Parathyroid adenoma (tissue), 2 donors: ENCODE measurements around the gene KLHL3.

ENCODE experiments used
- H2AFZ ChIP-seq: fragments of 300-600 bp; sonication (generic); one replicate; pipeline ENCODE4 v1.7.0; 2017; ENCODE audit warnings: antibody characterized with exemption, mild to moderate bottlenecking
- H3K27ac ChIP-seq: fragments of 300-600 bp; sonication (generic); one replicate; pipeline ENCODE4 v1.7.0; 2017
- H3K27me3 ChIP-seq: fragments of 300-600 bp; sonication (generic); one replicate; pipeline ENCODE4 v1.7.0; 2017; ENCODE audit warnings: low read length; ENCODE audit not compliant: control insufficient read depth, insufficient read depth
- H3K36me3 ChIP-seq: fragments of 300-600 bp; sonication (generic); one replicate; pipeline ENCODE4 v1.7.0; 2017; ENCODE audit warnings: low read length; ENCODE audit not compliant: control insufficient read depth, insufficient read depth
- H3K4me1 ChIP-seq: fragments of 300-600 bp; sonication (generic); one replicate; pipeline ENCODE4 v1.7.0; 2017; ENCODE audit warnings: control low read depth
- H3K4me2 ChIP-seq: fragments of 300-600 bp; sonication (generic); one replicate; pipeline ENCODE4 v1.7.0; 2017; ENCODE audit warnings: low read length
- H3K4me3 ChIP-seq: fragments of 300-600 bp; sonication (generic); one replicate; pipeline ENCODE4 v1.7.0; 2017; ENCODE audit warnings: low read depth, low read length
- H3K79me2 ChIP-seq: fragments of 300-600 bp; sonication (generic); one replicate; pipeline ENCODE4 v1.7.0; 2017; ENCODE audit warnings: control low read depth
- H3K9ac ChIP-seq: fragments of 300-600 bp; sonication (generic); one replicate; pipeline ENCODE4 v1.7.0; 2017; ENCODE audit warnings: mild to moderate bottlenecking
- H3K9me3 ChIP-seq: fragments of 300-600 bp; sonication (generic); one replicate; pipeline ENCODE4 v1.7.0; 2017; ENCODE audit warnings: low read length; ENCODE audit not compliant: control insufficient read depth
- TF ChIP-seq, protein P1 (sequence below): fragments of 300-600 bp; sonication (generic); IDR thresholded peaks from one replicate; pipeline ENCODE4 v1.7.0; 2017; ENCODE audit warnings: antibody characterized with exemption, mild to moderate bottlenecking
- donor health status: primary hyperparathyroidism.

The KLHL3 gene

GRCh38 chr5:137758121-137758520, 22.2 kb upstream of the KLHL3 start:
- Histone ChIP-seq H3K4me2 (no peak overlapping the region), H3K36me3 (no peaks in the 10 kb centered on the region), H3K79me2 (peaks cover 5% of the 10 kb centered on the region), H3K27ac (no peak overlapping the region), H3K27me3 (no peaks in the 10 kb centered on the region), H3K4me3 (no peak overlapping the region), H2AFZ (no peak overlapping the region), H3K9me3 (no peaks in the 10 kb centered on the region), H3K9ac (no peak overlapping the region), H3K4me1 (no peaks in the 10 kb centered on the region)
- TF ChIP-seq, protein P1, sequence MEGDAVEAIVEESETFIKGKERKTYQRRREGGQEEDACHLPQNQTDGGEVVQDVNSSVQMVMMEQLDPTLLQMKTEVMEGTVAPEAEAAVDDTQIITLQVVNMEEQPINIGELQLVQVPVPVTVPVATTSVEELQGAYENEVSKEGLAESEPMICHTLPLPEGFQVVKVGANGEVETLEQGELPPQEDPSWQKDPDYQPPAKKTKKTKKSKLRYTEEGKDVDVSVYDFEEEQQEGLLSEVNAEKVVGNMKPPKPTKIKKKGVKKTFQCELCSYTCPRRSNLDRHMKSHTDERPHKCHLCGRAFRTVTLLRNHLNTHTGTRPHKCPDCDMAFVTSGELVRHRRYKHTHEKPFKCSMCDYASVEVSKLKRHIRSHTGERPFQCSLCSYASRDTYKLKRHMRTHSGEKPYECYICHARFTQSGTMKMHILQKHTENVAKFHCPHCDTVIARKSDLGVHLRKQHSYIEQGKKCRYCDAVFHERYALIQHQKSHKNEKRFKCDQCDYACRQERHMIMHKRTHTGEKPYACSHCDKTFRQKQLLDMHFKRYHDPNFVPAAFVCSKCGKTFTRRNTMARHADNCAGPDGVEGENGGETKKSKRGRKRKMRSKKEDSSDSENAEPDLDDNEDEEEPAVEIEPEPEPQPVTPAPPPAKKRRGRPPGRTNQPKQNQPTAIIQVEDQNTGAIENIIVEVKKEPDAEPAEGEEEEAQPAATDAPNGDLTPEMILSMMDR = no peak

GRCh38 chr5:137757634-137758033, 21.7 kb upstream of the KLHL3 start:
- no peak overlapping the region for H3K4me2 ChIP-seq
- no peaks in the 10 kb centered on the region for H3K36me3 ChIP-seq
- H3K4me1 ChIP-seq = no peaks in the 10 kb centered on the region
- H2AFZ ChIP-seq = no peak overlapping the region
- no peak overlapping the region for H3K9ac ChIP-seq
- H3K9me3 ChIP-seq = no peaks in the 10 kb centered on the region
- H3K27ac ChIP-seq = no peak overlapping the region
- no peaks in the 10 kb centered on the region for H3K27me3 ChIP-seq
- TF ChIP-seq, protein P1 = no peak
- no peak overlapping the region for H3K4me3 ChIP-seq
- H3K79me2 ChIP-seq = peaks cover 5% of the 10 kb centered on the region

DNA sequence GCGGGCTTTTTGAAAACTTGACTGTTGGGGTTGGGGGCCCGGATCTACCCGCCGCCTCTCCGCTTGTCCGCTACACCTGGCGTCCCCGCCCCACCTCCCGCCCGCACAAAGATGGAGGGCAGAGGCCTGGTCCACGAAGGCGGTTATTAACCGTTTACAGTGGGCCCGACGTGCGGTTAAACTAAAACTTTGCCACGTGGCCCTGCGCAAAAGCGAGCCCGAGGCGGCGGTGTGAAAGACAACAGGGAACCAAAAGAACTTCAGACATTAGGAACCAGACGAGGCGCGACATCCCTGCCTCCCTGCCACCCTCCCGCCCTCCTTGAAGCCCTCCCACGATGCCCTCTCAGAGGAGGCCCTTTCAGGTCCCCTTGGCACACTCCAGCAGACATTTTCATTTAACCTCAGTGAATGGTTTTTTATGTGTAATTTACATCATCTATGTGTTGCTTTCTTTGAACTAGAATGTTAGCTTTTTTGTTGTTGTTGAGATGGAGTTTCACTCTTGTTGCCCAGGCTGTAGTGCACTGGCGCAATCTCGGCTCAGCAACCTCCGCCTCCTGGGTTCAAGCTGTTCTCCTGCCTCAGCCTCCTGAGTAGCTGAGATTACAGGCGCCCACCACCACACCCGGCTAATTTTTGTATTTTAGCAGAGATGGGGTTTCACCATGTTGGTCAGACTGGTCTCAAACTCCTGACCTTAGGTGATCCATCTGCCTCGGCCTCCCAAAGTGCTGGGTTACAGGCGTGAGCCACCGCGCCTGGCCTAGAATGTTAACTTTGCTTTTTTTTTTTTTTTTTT, 19.3 kb upstream of the KLHL3 start:
- H3K27me3 ChIP-seq = no peaks in the 10 kb centered on the region
- peaks cover 15% of the 10 kb centered on the region for H3K79me2 ChIP-seq
- peak overlapping the region; percentile 99 for H3K9ac ChIP-seq
- peak overlapping the region; percentile 100 for H3K4me3 ChIP-seq
- H3K36me3 ChIP-seq = no peaks in the 10 kb centered on the region
- peaks cover 4% of the 10 kb centered on the region for H3K4me1 ChIP-seq
- no peaks in the 10 kb centered on the region for H3K9me3 ChIP-seq
- peak overlapping the region; percentile 93 for H2AFZ ChIP-seq
- H3K4me2 ChIP-seq = peak overlapping the region; percentile 54
- TF ChIP-seq, protein P1 = no peak
- peak overlapping the region; percentile 97 for H3K27ac ChIP-seq

DNA sequence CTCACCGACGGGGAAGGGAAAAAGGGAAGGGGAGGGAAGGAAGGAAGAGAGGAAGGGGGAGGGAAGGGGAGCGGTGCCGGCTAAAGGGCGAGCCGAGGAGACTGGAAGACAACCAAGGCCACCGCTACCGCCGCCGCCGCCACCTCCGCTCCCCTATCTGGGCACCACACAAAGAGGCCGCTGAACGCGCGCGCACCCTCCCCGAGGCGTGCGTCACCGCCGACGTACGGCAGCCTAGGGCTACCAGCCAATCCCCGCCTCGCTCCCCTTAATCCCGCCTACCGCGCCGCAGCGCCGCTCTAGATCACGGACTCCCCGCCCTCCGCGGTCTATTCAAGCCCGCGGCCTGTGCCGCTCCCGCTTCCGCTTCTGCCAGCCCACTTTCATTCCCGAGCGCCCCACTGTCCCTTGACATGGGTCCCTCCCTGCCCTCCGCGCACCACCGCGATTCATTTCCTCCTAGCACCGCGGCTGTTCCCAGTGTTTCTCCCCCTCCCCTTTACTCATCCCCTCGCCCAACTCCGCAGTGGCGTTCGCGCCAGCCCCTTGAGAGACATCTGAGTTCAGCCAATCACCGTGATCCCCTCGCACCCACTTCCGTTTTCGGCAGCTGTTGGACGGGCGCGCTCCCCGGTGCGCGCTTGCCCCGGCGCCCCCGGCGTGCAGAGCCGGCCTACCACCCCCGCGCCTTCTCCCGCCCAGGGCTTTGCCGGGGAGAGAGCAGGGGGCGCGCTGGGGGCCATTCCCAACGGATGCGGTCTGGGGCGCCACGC, 18.5 kb upstream of the KLHL3 start, which contains the start of gene HNRNPA0:
TSS of gene HNRNPA0 (minus strand) at position 176 of the 773 bp plus-strand sequence. CDS start 297 bp downstream, outside the sequence.
- H3K9me3 ChIP-seq = no peaks in the 10 kb centered on the region
- peak within 1 kb of the TSS; percentile 100 for H3K4me3 ChIP-seq
- H3K4me2 ChIP-seq = peak within 1 kb of the TSS; percentile 54
- peaks cover 15% of the 10 kb centered on the region for H3K79me2 ChIP-seq
- H3K9ac ChIP-seq = peak within 1 kb of the TSS; percentile 99
- no peaks in the 10 kb centered on the region for H3K27me3 ChIP-seq
- H2AFZ ChIP-seq = peak within 1 kb of the TSS; percentile 93
- H3K4me1 ChIP-seq = peaks cover 4% of the 10 kb centered on the region
- no peaks in the 10 kb centered on the region for H3K36me3 ChIP-seq
- TF ChIP-seq, protein P1 = peak; percentile 23
- peak within 1 kb of the TSS; percentile 97 for H3K27ac ChIP-seq
